DOHH2 (cell line): ENCODE results near the gene RACGAP1.

ENCODE experiments used
- H3F3A ChIP-seq: fragments of 200-600 bp; sonication (generic), shearing (Covaris generic); 2 replicates; pipeline ENCODE4 v1.6.0; 2016; ENCODE audit warnings: antibody characterized with exemption, mild to moderate bottlenecking; ENCODE audit not compliant: control insufficient read depth, insufficient read depth
- H3K27ac ChIP-seq: fragments of 200-600 bp; sonication (generic); 2 replicates; pipeline ENCODE4 v1.5.1; 2014; ENCODE audit warnings: low read depth, mild to moderate bottlenecking, low read length, moderate library complexity
- H3K27me3 ChIP-seq: fragments of 200-600 bp; sonication (generic); 2 replicates; pipeline ENCODE4 v1.6.1; 2014; ENCODE audit warnings: mild to moderate bottlenecking, low read length, mixed read lengths; ENCODE audit not compliant: control insufficient read depth
- H3K36me3 ChIP-seq: fragments of 200-600 bp; sonication (generic); 2 replicates; pipeline ENCODE4 v1.6.1; 2014; ENCODE audit warnings: mild to moderate bottlenecking, low read length, moderate library complexity, mixed read lengths; ENCODE audit not compliant: control insufficient read depth
- H3K4me1 ChIP-seq: fragments of 200-600 bp; sonication (generic); 2 replicates; pipeline ENCODE4 v1.6.1; 2014; ENCODE audit warnings: mild to moderate bottlenecking, low read length, mixed read lengths; ENCODE audit not compliant: control insufficient read depth
- H3K4me2 ChIP-seq: fragments of 200-600 bp; sonication (generic); 2 replicates; pipeline ENCODE4 v1.6.0; 2014; ENCODE audit warnings: mild to moderate bottlenecking, low read length, moderate library complexity
- H3K4me3 ChIP-seq: fragments of 200-600 bp; sonication (generic); 2 replicates; pipeline ENCODE4 v1.5.1; 2014; ENCODE audit warnings: mild to moderate bottlenecking, low read length, mixed read lengths
- H3K79me2 ChIP-seq: fragments of 200-600 bp; sonication (generic); 2 replicates; pipeline ENCODE4 v1.6.1; 2014; ENCODE audit warnings: mild to moderate bottlenecking, low read length, mixed read lengths; ENCODE audit not compliant: control insufficient read depth
- H3K9me2 ChIP-seq: fragments of 200-600 bp; sonication (generic); replicated peaks from 2 replicates; pipeline ENCODE4 v1.6.1; 2014; ENCODE audit warnings: mild to moderate bottlenecking, low read length, mixed read lengths; ENCODE audit not compliant: control insufficient read depth
- H3K9me3 ChIP-seq: fragments of 200-600 bp; sonication (generic); 2 replicates; pipeline ENCODE4 v1.6.1; 2014; ENCODE audit warnings: antibody characterized with exemption, low read length, mixed read lengths; ENCODE audit not compliant: control insufficient read depth, insufficient read depth
- H4K20me1 ChIP-seq: fragments of 200-600 bp; sonication (generic); 2 replicates; pipeline ENCODE4 v1.6.0; 2014; ENCODE audit warnings: low read depth, mild to moderate bottlenecking, antibody characterized with exemption, low read length, moderate library complexity; ENCODE audit not compliant: control insufficient read depth, insufficient read depth
- EZH2phosphoT487 ChIP-seq: fragments of 200-600 bp; sonication (generic); IDR thresholded peaks from 2 replicates; pipeline ENCODE4 v1.6.1; 2017; ENCODE audit warnings: borderline replicate concordance, mild to moderate bottlenecking, antibody characterized with exemption, low read length, moderate library complexity, mixed read lengths
- TF ChIP-seq, protein P1 (sequence below): fragments of 200-600 bp; sonication (generic); IDR thresholded peaks from one replicate; pipeline ENCODE4 v1.5.1; 2014; ENCODE audit warnings: antibody characterized with exemption, mild to moderate bottlenecking, low read depth, low read length; ENCODE audit not compliant: poor library complexity, severe bottlenecking

The RACGAP1 gene

GRCh38 chr12:49979791-49980190 lies 45.5 kb downstream of the RACGAP1 start:
- no peak overlapping the region for H3K27ac ChIP-seq
- no peak for TF ChIP-seq EZH2phosphoT487
- TF ChIP-seq, protein P1, sequence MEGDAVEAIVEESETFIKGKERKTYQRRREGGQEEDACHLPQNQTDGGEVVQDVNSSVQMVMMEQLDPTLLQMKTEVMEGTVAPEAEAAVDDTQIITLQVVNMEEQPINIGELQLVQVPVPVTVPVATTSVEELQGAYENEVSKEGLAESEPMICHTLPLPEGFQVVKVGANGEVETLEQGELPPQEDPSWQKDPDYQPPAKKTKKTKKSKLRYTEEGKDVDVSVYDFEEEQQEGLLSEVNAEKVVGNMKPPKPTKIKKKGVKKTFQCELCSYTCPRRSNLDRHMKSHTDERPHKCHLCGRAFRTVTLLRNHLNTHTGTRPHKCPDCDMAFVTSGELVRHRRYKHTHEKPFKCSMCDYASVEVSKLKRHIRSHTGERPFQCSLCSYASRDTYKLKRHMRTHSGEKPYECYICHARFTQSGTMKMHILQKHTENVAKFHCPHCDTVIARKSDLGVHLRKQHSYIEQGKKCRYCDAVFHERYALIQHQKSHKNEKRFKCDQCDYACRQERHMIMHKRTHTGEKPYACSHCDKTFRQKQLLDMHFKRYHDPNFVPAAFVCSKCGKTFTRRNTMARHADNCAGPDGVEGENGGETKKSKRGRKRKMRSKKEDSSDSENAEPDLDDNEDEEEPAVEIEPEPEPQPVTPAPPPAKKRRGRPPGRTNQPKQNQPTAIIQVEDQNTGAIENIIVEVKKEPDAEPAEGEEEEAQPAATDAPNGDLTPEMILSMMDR, result no peak

DNA sequence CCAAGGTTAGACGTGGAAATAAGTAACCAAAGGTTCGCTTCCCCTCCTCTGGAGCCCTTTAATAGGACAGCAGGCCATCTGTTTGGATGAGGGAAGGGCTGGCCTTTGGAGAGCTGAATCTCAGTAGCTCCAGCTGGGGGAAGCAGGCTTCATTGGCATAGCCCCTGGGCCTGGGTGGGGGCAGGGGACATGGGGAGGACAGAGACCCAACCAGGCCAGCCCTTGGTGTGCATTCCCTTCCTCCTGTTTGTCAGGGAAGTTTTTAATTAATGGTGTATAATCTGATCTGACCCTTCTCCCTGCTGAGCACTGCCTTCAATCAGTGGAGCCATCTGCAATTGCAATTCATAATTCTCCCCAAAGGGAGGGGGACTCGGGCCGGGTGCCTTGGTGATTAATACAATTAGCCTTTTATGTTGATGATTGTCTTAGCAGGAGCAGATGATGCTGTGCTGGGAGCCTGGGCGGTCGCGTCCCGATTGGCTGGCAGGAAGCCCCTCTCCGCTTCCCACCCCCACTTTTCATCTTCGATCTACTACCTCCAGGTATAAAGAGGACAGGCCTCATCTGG lies 46.2 kb downstream of the RACGAP1 start:
- no peak overlapping the region for H3K4me2 ChIP-seq

More at GRCh38 chr12:49979791-49980190, 45.5 kb downstream of the RACGAP1 start:
- H3F3A ChIP-seq, result no peaks in the 10 kb centered on the region
- H3K4me3 ChIP-seq, result no peak overlapping the region
- H4K20me1 ChIP-seq, result no peaks in the 10 kb centered on the region
- H3K9me3 ChIP-seq, result no peaks in the 10 kb centered on the region
- no peaks in the 10 kb centered on the region for H3K79me2 ChIP-seq
- no peaks in the 10 kb centered on the region for H3K36me3 ChIP-seq
- H3K27me3 ChIP-seq, result no peaks in the 10 kb centered on the region
- no peaks in the 10 kb centered on the region for H3K4me1 ChIP-seq
- no peaks in the 10 kb centered on the region for H3K9me2 ChIP-seq
- no peak overlapping the region for H3K4me2 ChIP-seq

GRCh38 chr12:49978125-49978524 lies 47.2 kb downstream of the RACGAP1 start:
- Histone ChIP-seq H4K20me1 (no peaks in the 10 kb centered on the region), H3F3A (no peaks in the 10 kb centered on the region), H3K4me2 (no peak overlapping the region), H3K27ac (no peak overlapping the region), H3K9me3 (no peaks in the 10 kb centered on the region), H3K4me1 (no peaks in the 10 kb centered on the region), H3K9me2 (no peaks in the 10 kb centered on the region), H3K79me2 (no peaks in the 10 kb centered on the region), H3K4me3 (no peak overlapping the region), H3K36me3 (no peaks in the 10 kb centered on the region), H3K27me3 (no peaks in the 10 kb centered on the region)
- TF ChIP-seq, protein P1, result no peak
- TF ChIP-seq EZH2phosphoT487, result no peak

More for the DNA sequence above, 46.2 kb downstream of the RACGAP1 start:
- no peaks in the 10 kb centered on the region for H3K27me3 ChIP-seq
- no peaks in the 10 kb centered on the region for H3K4me1 ChIP-seq
- TF ChIP-seq, protein P1, result no peak
- no peak for TF ChIP-seq EZH2phosphoT487
- no peak overlapping the region for H3K27ac ChIP-seq
- no peaks in the 10 kb centered on the region for H3K9me2 ChIP-seq
- H4K20me1 ChIP-seq, result no peaks in the 10 kb centered on the region
- H3K9me3 ChIP-seq, result no peaks in the 10 kb centered on the region
- H3K79me2 ChIP-seq, result no peaks in the 10 kb centered on the region
- H3K36me3 ChIP-seq, result no peaks in the 10 kb centered on the region
- H3K4me3 ChIP-seq, result no peak overlapping the region
- H3F3A ChIP-seq, result no peaks in the 10 kb centered on the region
